Activated naive CD8-positive, alpha-beta T cell treated with anti-CD3 and anti-CD28 coated beads, Interleukin-2, amount 10 ng/mL, durations not matched to agents 7 days and 5 days (primary cell): ENCODE measurements around the gene HS2ST1. TPM values are rescaled to one million over a fixed set of nuclear protein-coding genes. Genes with fewer than 3 reads are reported as not detected.

ENCODE experiments used
- ATAC-seq: fragments of 150-1000 bp; cut with Tn5 transposase; one replicate; pipeline ENCODE4 v1.10.0; 2021; ENCODE audit warnings: low read depth, moderate library complexity
- POLR2A ChIA-PET: fragments of 350-600 bp; sonication (Branson Sonifier 250); formaldehyde crosslinking; loops from one replicate; lab custom pipeline; 2021; ENCODE audit warnings: antibody characterized with exemption; lab: Charles Lee
- DNase-seq: peaks from one replicate; pipeline ENCODE4 v3.0.0; 2021
- H3K27ac Mint-ChIP-seq: one replicate; pipeline ENCODE4 v1.8.0; 2022; ENCODE audit warnings: mild to moderate bottlenecking, mixed read lengths
- H3K27me3 Mint-ChIP-seq: one replicate; pipeline ENCODE4 v1.8.0; 2022; ENCODE audit warnings: mild to moderate bottlenecking, moderate library complexity, mixed read lengths
- H3K36me3 Mint-ChIP-seq: one replicate; pipeline ENCODE4 v1.8.0; 2021; ENCODE audit warnings: mild to moderate bottlenecking, mixed read lengths
- H3K4me1 Mint-ChIP-seq: one replicate; pipeline ENCODE4 v1.8.0; 2021; ENCODE audit warnings: mixed read lengths
- H3K4me3 Mint-ChIP-seq: one replicate; pipeline ENCODE4 v1.8.0; 2022; ENCODE audit warnings: mild to moderate bottlenecking, moderate library complexity, mixed read lengths
- H3K9me3 Mint-ChIP-seq: one replicate; pipeline ENCODE4 v1.8.0; 2021; ENCODE audit warnings: mixed read lengths
- total RNA-seq, 2 experiments: library from RNA; stranded (reverse); gene quantifications; one replicate each; pipeline ENCODE4 v1.2.3, GENCODE V29; 2021

HS2ST1 gene
- total RNA-seq, 2 experiments from 2014 or later: 16.8 to 18.6 TPM

- POLR2A ChIA-PET: no interaction called here
- H3K36me3 Mint-ChIP-seq: no peaks in the 10 kb centered on the region
- H3K4me1 Mint-ChIP-seq: peaks cover 15% of the 10 kb centered on the region
- peaks cover 25% of the 10 kb centered on the region for H3K27me3 Mint-ChIP-seq
- H3K27ac Mint-ChIP-seq: no peak overlapping the region
- ATAC-seq: no peak
- H3K9me3 Mint-ChIP-seq: no peaks in the 10 kb centered on the region
- DNase-seq: no peak
- H3K4me3 Mint-ChIP-seq: no peak overlapping the region
Measured at GRCh38 chr1:87154384-87154783, 239.9 kb downstream of the HS2ST1 start.

GRCh38 chr1:87155170-87155569, 240.7 kb downstream of the HS2ST1 start:
- Mint-ChIP-seq H3K9me3 (no peaks in the 10 kb centered on the region), H3K27me3 (peaks cover 22% of the 10 kb centered on the region), H3K4me1 (peaks cover 15% of the 10 kb centered on the region), H3K27ac (no peak overlapping the region), H3K36me3 (no peaks in the 10 kb centered on the region), H3K4me3 (no peak overlapping the region)
- POLR2A ChIA-PET: no interaction called here
- DNase-seq (no peak), ATAC-seq (no peak)

GRCh38 chr1:87155648-87156047, 241.2 kb downstream of the HS2ST1 start:
- Mint-ChIP-seq H3K9me3 (no peaks in the 10 kb centered on the region), H3K27me3 (peaks cover 22% of the 10 kb centered on the region), H3K4me3 (no peak overlapping the region), H3K27ac (no peak overlapping the region), H3K4me1 (peaks cover 15% of the 10 kb centered on the region), H3K36me3 (no peaks in the 10 kb centered on the region)
- no peak for DNase-seq
- no peak for ATAC-seq
- POLR2A ChIA-PET: no interaction called here

- Mint-ChIP-seq H3K36me3 (no peaks in the 10 kb centered on the region), H3K27me3 (peaks cover 19% of the 10 kb centered on the region), H3K9me3 (no peaks in the 10 kb centered on the region), H3K4me3 (no peak overlapping the region), H3K27ac (no peak overlapping the region), H3K4me1 (peaks cover 12% of the 10 kb centered on the region)
- DNase-seq (no peak), ATAC-seq (no peak)
- POLR2A ChIA-PET: no interaction called here
Measured at GRCh38 chr1:87156124-87156523, 241.7 kb downstream of the HS2ST1 start.

- no peak for DNase-seq
- no peaks in the 10 kb centered on the region for H3K36me3 Mint-ChIP-seq
- peaks cover 8% of the 10 kb centered on the region for H3K27me3 Mint-ChIP-seq
- POLR2A ChIA-PET: no interaction called here
- H3K4me3 Mint-ChIP-seq: no peak overlapping the region
- H3K9me3 Mint-ChIP-seq: no peaks in the 10 kb centered on the region
- H3K4me1 Mint-ChIP-seq: no peaks in the 10 kb centered on the region
- no peak overlapping the region for H3K27ac Mint-ChIP-seq
- no peak for ATAC-seq
Measured at GRCh38 chr1:87159378-87159915, 245.0 kb downstream of the HS2ST1 start.

Other genes with a start within 250 kb of the HS2ST1 start
- 10 to 100 TPM; 62.4 to 71.0 TPM for gene SH3GLB1, start 210.1 kb upstream of the HS2ST1 start, total RNA-seq
- 100 to 1,000 TPM; 137 to 138 TPM for gene SELENOF, start 509 bp upstream of the HS2ST1 start, total RNA-seq